IPS-18a (cell line): ENCODE data around the gene ITCH.

Experiments
- H3K27ac ChIP-seq: one replicate; pipeline ENCODE4 v1.5.1; 2013; ENCODE audit warnings: low read length
- H3K27me3 ChIP-seq: one replicate; pipeline ENCODE4 v1.6.1; 2013; ENCODE audit warnings: mild to moderate bottlenecking, low read length; ENCODE audit not compliant: control insufficient read depth, insufficient read depth
- H3K36me3 ChIP-seq: one replicate; pipeline ENCODE4 v1.6.1; 2013; ENCODE audit warnings: low read depth, low read length; ENCODE audit not compliant: control insufficient read depth
- H3K4me1 ChIP-seq: one replicate; pipeline ENCODE4 v1.6.1; 2013; ENCODE audit warnings: low read depth, low read length; ENCODE audit not compliant: control insufficient read depth
- H3K4me3 ChIP-seq: one replicate; pipeline ENCODE4 v1.5.1; 2013; ENCODE audit warnings: low read length
- H3K9ac ChIP-seq: one replicate; pipeline ENCODE4 v1.6.1; 2013; ENCODE audit warnings: mild to moderate bottlenecking, low read length, moderate library complexity
- H3K9me3 ChIP-seq: one replicate; pipeline ENCODE4 v1.6.1; 2013; ENCODE audit warnings: low read depth, low read length; ENCODE audit not compliant: control insufficient read depth

ITCH gene

DNA sequence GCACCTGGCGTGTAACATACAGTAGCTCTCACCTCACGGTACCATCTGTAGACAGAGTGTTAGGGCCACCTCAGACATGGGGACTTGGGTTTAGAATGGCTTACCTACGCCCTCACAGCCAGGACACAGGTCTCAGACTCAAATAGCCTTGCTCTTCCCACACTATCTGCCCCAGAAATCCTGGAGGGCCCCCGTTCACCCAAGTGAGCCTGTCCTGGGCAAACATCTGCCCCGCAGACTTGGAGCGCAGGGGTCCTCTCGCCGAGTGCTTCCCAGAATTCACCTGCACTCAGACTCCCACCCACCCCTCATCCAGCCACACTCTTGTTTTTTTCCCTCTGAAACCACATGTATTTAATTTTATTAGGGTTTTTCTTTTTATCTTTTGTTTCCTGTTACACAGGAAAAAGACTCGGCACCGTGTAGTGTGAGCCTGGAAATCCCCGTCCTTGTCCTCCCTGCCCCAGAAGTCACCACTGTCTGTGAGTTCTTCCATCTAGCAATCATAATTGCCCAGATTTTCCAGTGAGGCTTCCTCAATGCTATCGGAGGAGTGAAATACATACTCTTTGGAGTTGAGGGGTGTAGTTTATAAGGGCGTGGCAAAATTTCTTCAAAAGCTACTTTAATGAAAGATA lies 178.3 kb downstream of the ITCH start:
- Histone ChIP-seq H3K4me1 (no peaks in the 10 kb centered on the region), H3K4me3 (no peak overlapping the region), H3K27me3 (peaks cover 8% of the 10 kb centered on the region), H3K9ac (no peak overlapping the region), H3K36me3 (peaks cover 18% of the 10 kb centered on the region), H3K27ac (no peak overlapping the region), H3K9me3 (no peaks in the 10 kb centered on the region)

GRCh38 chr20:34541917-34542316 lies 178.8 kb downstream of the ITCH start:
- Histone ChIP-seq H3K27ac (no peak overlapping the region), H3K4me3 (no peak overlapping the region), H3K9me3 (no peaks in the 10 kb centered on the region), H3K27me3 (peaks cover 8% of the 10 kb centered on the region), H3K36me3 (peaks cover 18% of the 10 kb centered on the region), H3K9ac (no peak overlapping the region), H3K4me1 (no peaks in the 10 kb centered on the region)

GRCh38 chr20:34542439-34542838 lies 179.4 kb downstream of the ITCH start:
- Histone ChIP-seq H3K27me3 (peaks cover 8% of the 10 kb centered on the region), H3K9me3 (no peaks in the 10 kb centered on the region), H3K9ac (no peak overlapping the region), H3K4me3 (no peak overlapping the region), H3K4me1 (no peaks in the 10 kb centered on the region), H3K27ac (no peak overlapping the region), H3K36me3 (peaks cover 18% of the 10 kb centered on the region)

GRCh38 chr20:34543463-34544056 lies 180.5 kb downstream of the ITCH start:
- Histone ChIP-seq H3K4me3 (no peak overlapping the region), H3K27me3 (peaks cover 8% of the 10 kb centered on the region), H3K27ac (no peak overlapping the region), H3K4me1 (no peaks in the 10 kb centered on the region), H3K9me3 (no peaks in the 10 kb centered on the region), H3K36me3 (peaks cover 18% of the 10 kb centered on the region), H3K9ac (no peak overlapping the region)

DNA sequence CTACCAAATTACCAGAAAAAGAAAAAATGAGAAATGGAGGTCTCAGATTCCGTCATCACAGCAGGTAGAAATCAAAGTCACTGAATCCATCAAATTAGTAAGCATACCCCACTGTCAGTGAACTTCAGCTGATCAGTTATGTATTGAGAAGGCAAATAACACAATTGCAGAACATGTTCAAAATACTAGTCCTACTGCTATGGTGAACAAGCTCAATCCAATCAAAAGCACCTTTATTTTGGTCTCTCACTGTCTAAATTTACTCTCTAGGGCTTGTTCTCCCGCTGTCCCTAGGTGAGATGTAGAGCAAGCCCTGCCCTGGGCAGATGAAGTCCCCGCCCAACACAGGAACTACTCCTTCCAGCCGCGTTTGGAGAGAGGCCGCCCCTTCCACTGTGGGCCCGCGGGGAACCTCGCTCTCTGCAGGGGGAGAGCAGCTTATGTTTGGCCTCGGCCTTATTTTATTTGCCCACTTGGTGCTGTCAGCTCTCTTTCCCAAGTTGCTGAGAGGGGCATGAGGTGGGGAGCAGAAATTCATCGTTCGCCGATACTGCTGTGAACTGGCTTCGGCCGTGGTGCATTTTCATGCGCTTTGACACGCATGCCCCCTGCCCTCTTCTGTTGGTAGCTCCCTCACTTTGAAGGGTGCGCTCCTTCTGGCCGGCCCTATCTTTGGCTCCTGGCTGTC lies 181.2 kb downstream of the ITCH start:
- Histone ChIP-seq H3K36me3 (peaks cover 18% of the 10 kb centered on the region), H3K4me3 (peak overlapping the region; percentile 18), H3K9me3 (no peaks in the 10 kb centered on the region), H3K27ac (no peak overlapping the region), H3K4me1 (peaks cover 2% of the 10 kb centered on the region), H3K9ac (no peak overlapping the region), H3K27me3 (peaks cover 8% of the 10 kb centered on the region)

GRCh38 chr20:34546751-34547181 lies 183.7 kb downstream of the ITCH start:
- no peak overlapping the region for H3K27ac ChIP-seq
- H3K9ac ChIP-seq: no peak overlapping the region

GRCh38 chr20:34547844-34548613 lies 185.0 kb downstream of the ITCH start:
- H3K4me3 ChIP-seq: no peak overlapping the region
- H3K4me1 ChIP-seq: peaks cover 4% of the 10 kb centered on the region
- no peaks in the 10 kb centered on the region for H3K9me3 ChIP-seq
- no peak overlapping the region for H3K9ac ChIP-seq
- H3K36me3 ChIP-seq: no peaks in the 10 kb centered on the region
- H3K27me3 ChIP-seq: peaks cover 8% of the 10 kb centered on the region
- H3K27ac ChIP-seq: no peak overlapping the region

More at GRCh38 chr20:34546751-34547181, 183.7 kb downstream of the ITCH start:
- Histone ChIP-seq H3K36me3 (no peaks in the 10 kb centered on the region), H3K27me3 (peaks cover 8% of the 10 kb centered on the region), H3K4me1 (peaks cover 4% of the 10 kb centered on the region), H3K9me3 (no peaks in the 10 kb centered on the region), H3K4me3 (no peak overlapping the region)

DNA sequence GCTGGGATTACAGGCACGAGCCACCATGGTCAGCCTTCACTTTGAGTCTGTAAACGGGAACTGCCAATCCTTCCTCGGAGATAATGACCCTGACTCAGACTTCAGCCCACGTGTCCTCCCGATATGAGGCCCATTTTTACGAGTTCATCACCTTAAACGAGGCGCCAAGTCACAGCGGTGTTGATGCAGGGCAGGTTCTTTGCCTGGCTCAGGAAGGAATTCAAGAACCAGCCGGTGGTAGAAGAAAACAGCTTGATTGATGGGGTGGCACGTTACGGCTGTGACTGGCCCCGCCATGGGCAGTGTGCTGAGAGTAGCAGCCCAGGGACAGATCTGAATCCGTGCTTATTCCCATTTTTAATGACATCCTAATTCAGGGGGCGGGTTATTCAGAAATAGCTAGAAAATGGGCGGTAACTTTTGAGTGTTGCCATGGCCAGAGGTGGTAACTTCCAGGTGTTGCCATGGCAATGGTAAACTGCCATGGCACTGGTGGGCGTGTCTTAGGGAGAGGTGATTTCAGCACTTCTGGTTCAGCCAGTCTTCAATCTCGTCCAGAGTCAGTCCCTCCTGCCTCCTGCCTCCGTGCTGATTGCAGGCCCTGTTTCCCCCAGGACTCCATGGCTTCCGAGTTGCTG lies 186.3 kb downstream of the ITCH start:
- H3K36me3 ChIP-seq: no peaks in the 10 kb centered on the region

DNA sequence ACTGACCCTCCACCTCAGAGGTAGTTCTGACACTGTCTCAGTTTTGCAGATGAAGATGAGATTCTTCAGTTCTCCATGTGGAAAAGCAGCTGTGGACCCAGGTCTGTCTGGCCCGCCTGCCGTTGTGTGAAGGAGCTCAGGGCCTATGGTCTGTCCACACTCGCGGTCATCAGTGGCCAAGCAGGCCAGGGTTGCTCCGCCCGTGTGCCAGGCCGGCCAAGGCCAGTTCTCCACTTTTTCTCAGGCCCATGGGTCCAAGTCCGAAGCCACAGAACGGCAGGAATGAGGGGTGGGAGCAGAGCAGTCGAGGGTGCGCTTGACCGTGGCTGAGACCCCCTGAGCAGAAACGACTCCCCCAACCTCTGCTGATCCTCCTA lies 186.8 kb downstream of the ITCH start:
- Histone ChIP-seq H3K4me3 (no peak overlapping the region), H3K27ac (no peak overlapping the region), H3K4me1 (peaks cover 4% of the 10 kb centered on the region), H3K9me3 (no peaks in the 10 kb centered on the region), H3K36me3 (no peaks in the 10 kb centered on the region), H3K27me3 (peaks cover 7% of the 10 kb centered on the region), H3K9ac (no peak overlapping the region)

More for the DNA sequence above, 186.3 kb downstream of the ITCH start:
- peaks cover 4% of the 10 kb centered on the region for H3K4me1 ChIP-seq
- no peak overlapping the region for H3K4me3 ChIP-seq
- peaks cover 8% of the 10 kb centered on the region for H3K27me3 ChIP-seq
- H3K9me3 ChIP-seq: no peaks in the 10 kb centered on the region
- H3K9ac ChIP-seq: no peak overlapping the region
- H3K27ac ChIP-seq: no peak overlapping the region

DNA sequence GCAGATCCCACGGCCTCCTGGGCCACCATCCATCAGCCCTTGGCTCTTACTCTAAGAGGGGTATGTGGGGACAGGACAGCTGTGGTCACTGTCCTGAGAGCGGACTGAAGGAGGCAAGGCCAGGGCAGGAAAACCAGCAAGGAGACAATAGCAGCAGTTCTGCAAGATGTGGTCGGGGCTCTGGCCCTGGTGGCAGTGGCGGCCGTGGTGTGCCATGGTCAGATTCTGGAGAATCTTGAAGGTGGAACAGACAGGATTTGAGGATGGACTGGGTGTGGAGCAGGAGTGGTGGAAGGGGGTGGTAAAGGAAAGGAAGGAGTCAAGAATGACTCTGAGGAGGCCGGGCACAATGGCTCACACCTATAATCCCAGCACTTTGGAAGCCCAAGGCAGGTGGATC lies 189.5 kb downstream of the ITCH start:
- no peak overlapping the region for H3K27ac ChIP-seq
- H3K9ac ChIP-seq: no peak overlapping the region
- no peaks in the 10 kb centered on the region for H3K36me3 ChIP-seq
- peaks cover 4% of the 10 kb centered on the region for H3K4me1 ChIP-seq
- H3K27me3 ChIP-seq: no peaks in the 10 kb centered on the region
- H3K9me3 ChIP-seq: no peaks in the 10 kb centered on the region
- H3K4me3 ChIP-seq: no peak overlapping the region

DNA sequence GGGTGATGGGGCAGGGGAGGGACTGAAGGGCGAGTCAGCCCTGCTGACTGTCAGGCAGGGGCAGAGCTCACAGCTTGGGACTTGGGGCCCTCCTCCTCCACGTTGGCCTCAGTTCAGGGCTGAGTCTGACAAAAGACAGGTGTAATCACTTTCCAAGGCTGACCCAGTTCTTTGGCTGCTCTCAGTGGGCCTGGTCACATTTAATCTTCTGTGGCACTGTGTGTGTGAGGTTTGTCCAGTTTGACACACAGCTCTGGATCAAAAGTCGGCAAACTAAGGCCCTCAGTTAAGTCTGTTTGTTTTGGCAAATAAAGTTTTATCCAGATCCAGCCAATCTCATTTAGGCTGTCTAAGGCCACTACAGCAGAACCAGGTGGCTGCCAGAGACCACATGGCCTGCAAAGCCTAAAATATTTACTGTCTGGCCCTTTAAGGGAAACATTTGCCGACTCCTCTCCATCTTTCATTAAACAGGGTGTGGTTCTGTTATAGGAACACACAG lies 190.3 kb downstream of the ITCH start:
- Histone ChIP-seq H3K9ac (no peak overlapping the region), H3K27me3 (no peaks in the 10 kb centered on the region), H3K4me1 (peaks cover 4% of the 10 kb centered on the region), H3K9me3 (no peaks in the 10 kb centered on the region), H3K27ac (no peak overlapping the region), H3K36me3 (no peaks in the 10 kb centered on the region), H3K4me3 (no peak overlapping the region)
